ENCODE measurements around the gene LRRC47.
A peak's percentile ranks its signal among the peaks of the same experiment; 100 is the strongest.

LRRC47 gene

DNA sequence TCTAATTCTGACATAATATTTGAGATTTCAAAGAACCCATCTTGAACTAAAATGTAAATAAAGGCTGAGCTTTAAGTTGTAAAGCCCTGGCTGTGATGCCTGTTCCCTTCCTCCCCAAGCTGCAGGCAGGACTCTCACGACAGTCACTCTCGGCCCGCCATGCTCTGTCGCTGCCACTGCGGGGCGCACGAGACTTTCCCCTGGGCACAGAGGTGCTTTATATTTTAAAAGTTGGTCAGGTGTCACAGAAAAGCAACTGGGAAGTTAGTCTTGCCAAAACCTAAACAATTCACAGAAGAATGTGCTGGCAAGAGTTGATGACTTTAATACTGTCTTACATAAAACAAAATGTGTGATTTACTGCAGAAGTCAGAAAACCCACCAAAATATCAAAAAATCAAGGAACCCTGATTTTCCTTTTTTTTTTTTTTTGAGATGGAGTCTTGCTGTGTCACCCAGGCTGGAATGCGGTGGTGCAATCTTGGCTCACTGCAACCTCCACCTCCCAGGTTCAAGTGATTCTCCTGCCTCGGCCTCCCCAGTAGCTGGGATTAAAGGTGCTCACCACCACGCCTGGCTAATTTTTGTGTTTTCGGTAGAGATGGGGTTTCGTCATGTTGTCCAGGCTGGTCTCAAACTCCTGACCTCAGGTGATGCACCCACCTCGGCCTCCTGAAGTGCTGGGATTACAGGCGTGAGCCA, 10.7 kb downstream of the LRRC47 start:
- DNase-seq = no peak

DNA sequence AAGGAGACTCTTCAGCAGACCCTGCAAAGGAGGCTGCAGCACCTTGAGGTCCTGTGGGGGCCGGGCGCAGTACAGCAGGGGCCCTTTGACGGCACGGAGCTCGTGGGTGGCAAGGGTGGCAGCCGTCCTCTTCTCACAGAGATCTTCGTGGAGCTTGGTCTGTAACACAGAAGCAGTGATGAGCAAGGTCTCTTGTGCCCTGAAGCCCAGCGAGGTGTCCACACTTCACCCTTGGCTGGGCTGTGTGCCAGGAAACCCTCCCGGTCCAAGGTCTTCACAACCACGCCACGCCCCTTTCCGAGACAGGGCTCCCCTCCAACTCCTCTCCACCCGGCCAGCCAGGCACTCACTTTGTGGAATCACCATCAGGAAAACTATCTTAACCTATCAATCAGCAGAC, 11.3 kb downstream of the LRRC47 start:
- DNase-seq = no peak

DNA sequence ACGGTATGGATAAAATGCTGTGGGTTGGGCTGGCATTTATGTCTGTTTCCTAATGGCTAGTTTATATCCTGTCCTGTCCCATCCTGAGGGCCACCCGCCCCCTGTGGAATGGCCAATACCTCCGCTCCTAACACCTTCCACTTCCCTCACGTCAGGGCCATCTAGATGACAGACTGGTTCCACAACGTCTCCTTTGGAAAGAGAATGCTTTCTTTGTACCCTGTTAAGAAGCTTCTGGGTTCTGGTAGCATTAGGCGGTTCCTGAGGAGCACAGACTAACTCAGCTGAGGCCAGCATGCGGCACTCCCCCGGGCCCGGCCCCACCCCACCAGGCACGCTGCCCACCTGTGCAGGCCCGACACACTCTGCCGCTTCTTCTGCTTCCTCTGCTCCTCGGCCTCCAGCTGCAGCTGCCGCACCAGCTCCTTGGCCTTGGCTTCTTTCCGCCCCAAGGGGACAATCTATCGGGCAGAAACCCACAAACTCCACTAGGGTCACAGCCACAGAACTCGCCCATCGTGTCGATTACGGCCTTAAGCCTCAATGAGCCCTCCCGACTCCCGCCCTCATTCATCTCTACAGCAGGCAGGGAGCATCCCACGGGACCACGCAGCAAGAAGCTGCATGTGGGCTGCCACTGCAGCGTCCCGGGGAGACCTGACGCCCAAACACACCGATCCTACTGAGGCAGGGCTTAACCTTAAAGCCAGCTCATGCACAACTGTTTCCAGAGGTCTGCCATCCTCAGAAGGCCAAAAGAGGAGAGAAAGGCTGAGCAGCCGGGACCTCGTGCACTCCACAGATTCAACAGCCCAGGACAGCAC, 12.4 kb downstream of the LRRC47 start:
- DNase-seq = no peak

DNA sequence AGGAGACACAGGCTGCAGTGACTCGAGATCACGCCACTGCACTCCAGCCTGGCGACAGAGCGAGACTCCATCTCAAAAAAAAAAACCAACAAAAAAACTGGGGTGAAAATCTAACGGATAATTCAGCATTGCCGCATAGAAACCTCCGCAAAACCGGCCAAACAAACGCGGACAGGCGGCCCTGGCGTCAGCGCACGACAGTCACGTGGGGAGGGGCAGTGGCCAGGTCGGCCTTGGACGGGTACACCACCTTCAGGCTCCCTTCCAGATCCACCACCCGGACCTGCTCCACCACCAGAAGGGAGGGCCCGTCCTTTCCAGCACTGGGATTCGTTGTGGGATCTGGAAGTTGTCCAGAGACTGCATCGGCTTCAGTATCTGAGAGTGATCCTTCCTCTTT, 15.4 kb downstream of the LRRC47 start:
- no peak for DNase-seq

DNA sequence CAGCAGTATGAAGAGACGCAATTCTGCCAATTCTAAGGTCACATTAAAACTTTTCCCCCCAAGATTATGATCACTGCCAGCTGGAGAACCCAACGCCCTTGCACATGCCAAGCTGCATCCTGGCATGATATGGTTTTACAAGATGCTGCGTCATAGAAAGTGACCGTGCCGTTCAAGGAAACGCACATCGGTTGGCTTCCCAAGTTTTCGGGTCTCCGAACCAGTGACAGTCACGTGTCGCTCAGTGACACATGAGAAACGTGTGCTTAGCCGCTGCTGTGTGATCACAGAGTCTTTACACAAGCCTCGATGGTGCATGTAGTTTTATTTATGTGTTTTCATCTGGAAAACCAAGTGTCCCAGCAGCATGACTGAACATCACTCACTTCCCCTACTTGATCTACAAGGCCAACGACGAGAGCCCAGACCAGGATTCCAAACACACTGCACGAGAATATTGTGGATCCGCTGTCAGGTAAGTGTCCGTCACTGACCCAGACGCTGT, 16.3 kb downstream of the LRRC47 start:
- no peak for DNase-seq

DNA sequence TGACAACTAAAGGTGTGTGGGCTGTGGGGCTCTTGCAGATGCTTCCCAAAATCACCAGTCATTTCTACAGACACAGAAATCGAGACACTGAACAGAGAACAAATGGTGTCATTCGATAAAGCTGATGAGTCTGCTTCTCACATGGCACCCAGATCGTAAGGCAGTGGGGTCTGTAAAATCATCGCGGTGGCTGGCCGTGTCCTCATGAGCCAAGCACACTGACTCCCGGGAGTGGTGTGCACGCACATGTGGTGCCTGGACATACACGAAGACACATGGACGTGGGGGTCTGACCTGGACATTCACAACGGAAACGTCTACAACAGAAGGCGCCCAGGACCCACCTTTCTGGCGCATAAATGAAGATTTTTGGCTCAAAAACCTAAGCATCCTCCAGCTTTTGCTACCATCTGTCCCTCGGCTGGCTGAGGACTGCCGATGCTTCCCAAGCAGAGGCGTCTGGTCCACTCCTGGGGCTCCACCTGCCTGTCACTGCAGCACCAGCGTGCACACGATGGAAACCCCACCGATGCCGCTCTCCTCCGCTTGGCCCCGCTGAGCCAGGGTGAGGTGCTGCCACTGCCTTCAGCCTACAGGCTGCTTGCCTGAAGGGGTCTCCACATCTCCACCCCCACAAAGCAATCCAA, 16.9 kb downstream of the LRRC47 start:
- no peak for DNase-seq

DNA sequence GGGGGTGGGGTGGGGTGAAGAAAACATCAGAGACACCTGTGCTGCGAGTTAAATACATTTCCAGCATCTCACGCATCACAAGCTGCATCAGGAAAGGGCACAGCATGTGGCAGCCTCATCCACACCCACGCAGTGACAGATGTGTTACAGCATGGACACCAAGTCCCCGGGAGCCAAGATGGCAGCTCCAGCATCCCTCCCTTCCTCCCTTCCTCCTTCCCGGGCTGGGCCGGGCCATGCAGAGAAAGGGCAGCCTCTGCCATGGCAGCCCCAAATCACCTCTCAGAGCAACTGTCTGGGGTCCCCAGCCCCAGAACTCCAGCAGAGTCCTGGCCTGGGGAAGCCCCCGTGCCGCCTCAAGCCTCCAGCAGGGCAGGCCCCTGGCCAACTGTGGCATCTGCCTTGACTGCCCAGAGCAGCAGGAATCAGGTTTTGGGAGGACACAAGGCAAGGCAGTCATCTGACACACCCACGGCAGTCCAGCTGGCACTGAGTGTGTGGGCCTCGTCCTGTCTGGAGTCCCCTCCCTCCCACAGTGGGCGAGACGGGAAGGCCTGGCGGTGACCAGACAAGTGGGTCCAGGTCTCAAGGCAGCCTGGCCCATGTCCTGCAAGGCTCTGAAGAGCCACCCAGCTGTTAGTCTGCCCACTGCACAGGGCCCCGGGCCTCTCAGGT, 17.6 kb downstream of the LRRC47 start:
- no peak for DNase-seq

DNA sequence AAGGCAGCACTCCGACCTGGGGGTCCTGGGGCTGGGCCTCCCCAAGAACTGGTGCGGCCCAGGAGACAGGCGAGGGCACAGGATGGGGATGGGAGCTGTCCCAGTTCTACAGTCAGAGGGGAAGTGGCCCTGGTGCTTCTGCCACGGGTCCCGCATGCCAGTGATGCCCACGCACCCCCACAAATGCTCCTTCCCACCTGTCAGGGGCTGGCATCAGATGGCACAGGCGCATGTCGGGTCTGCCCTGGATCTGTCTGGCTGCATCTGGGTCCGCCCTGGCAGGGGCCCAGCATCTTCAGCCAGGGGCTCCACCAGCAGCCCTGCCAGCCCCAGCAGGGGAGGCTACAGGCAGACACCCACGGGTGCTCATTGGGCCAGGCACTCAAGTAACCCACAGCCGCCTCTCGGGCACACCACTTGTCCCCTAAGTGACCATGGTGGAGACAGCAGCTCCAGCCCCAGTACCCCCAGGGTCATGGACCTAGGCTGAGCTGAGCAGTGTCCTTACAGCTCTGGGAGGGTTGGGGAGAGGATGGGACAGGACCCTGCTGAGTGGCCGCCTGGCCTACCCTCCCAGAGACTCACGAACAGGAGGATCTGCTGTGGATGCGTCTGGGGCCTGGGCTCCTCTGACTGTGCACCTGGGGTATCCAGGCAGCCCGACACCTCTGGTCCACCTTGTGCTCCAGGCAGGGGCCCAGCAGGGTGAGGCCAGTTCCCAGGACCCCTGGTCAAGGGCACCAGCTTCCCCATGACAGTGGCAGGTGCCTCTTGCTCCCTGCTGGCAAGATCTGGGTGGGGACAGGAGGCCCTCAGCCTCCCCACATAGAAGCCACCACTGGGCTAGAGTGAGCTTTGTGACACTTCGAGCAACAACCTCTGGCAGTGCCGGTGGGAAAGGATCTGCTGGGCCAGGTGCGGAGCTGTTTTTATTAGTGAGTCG, 18.4 kb downstream of the LRRC47 start:
- DNase-seq = no peak

DNA sequence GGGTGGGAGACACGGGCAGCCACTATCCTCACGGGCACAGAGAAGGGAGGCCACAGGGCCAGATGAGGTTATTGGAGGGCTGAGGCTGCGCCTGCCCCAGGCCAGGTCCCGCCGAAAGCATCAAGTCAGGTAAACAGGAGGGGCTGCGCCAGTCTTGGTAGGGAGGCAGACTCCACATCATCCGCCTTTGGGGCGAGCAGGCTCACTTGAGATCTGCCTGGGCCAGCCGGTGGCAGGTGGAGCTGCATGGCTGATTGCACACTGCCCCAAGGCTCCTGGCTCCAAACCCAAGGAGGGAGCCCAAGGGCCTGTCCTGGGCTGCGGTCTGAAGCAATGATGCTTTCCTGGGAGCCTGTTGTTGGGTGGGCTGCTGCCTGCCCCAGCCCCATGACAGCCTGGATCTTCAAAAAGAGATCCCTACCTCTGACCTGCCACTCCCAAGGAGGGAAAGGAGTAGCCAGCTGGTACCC, 19.2 kb downstream of the LRRC47 start:
- no peak for DNase-seq

DNA sequence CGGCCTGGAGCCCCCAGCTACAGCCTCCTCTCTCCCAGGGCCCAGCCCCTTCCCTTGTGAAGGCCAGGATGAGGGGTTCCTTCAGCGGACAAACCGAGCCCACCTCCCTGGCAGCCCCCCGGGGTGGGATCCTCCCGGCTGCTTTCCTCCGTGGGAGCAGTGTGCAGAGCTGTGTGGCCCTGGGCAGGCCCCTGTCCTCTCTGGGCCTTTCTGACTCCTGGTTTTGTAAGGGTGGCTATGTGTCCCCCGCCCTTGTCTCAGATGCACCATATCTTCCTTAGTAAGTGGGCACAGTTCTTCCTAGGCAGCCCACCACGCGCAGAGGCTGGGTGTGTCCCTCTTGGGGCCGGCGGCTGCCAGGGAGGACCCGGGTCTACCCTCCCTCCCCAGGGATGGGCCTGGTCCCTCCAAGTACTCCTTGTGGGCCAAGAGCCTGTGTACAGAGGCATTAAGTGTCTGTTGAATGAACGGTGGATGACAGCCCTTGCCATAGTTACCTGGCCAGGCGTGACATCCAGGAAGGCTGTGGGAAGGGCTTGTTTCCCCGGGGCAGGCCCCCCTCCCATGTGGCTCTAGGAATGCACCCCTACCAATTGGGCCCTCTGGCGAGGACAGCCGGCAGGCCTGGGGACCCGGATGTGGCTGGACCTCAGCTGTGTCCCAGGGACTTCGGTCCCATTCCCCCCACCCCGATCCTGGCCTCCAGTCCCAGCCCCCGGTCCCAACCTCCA, 19.9 kb downstream of the LRRC47 start:
- no peak for DNase-seq

DNA sequence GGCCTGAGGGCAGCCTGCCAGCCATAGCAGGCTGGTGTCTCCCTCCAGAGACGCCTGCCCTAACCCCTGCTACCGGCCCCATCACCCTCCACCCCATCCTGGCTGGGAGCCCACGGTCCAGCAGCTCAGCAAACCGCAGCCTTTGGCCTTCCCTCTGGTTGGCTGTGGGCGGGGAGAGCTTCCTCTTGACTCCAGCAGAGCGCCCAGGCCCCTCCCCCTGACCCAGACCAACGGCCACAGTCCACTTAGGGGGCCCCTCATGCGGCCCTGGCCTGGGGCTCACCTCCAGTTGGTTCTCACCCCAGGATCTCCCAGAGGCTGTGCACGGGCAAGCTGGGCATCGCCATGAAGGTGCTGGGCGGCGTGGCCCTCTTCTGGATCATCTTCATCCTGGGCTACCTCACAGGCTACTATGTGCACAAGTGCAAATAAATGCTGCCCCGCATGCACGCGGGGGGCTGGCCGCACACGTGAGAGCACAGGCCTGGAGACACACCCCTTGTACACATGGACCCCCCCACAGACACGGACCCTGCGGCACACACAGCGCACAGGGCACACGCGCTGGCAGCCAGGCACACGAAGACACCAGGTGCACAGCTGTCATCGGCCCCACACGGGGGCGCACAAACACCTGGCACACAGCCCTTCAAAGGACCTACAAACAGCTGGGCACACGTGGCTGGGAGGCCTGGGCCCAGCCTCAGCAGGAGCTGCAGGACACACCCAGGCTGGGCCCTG, 20.6 kb downstream of the LRRC47 start:
- peak; percentile 73 for DNase-seq

DNA sequence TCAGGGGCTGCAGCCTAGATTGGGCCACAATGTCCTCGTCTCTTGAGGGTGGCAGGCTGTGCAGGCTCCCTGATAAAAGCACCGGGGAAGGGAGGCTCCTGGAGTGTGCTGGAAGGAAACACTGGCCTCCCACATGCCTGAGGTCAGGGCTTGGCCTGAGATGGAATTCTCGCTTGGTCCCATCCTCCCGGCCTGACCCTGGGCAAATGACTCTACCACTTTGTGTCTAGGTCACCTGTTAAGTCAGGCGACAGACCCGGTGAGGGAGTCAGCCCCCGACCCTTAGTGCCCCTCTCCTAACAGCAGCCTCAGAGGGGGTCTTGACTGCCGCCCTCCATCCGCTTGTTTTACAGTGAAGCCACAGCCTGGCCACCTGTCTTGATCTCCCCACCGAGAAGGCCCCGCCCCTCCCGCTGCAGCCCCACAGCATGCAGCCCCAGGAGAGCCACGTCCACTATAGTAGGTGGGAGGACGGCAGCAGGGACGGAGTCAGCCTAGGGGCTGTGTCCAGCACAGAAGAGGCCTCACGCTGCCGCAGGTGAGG, 21.3 kb downstream of the LRRC47 start:
- DNase-seq = no peak

DNA sequence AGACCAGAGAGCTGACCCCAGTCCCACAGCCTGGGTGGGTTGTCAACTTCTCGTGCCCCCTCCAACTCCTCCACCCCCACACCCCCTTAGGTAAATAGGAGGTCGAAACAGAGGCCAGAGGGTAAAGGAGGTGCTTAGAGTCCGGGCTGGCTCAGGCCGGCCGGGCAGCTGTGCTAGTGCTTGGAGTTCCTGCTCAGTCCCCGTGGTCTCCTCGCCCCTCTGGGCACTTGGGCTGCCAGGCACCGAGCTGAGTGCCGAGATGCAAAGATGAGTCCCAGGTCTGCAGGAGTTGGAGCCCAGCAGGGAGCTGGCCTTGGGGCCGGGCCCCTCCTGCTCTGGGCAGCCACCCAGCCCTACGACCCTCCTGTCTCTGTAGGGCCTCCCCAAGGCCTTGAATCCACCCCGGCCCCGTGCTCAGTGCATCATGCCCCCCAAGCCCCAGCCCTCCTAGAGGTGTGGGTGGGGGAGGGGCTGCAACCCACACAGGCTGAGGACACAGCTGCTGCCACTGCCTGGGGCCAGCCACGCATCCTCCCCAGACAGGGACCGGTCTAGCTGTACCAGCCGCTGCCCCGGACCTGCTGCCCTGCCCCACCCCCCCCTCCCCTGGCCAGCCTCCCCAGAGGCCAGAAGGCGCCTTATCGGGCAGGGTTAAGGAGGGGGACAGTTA, 21.9 kb downstream of the LRRC47 start:
- no peak for DNase-seq

DNA sequence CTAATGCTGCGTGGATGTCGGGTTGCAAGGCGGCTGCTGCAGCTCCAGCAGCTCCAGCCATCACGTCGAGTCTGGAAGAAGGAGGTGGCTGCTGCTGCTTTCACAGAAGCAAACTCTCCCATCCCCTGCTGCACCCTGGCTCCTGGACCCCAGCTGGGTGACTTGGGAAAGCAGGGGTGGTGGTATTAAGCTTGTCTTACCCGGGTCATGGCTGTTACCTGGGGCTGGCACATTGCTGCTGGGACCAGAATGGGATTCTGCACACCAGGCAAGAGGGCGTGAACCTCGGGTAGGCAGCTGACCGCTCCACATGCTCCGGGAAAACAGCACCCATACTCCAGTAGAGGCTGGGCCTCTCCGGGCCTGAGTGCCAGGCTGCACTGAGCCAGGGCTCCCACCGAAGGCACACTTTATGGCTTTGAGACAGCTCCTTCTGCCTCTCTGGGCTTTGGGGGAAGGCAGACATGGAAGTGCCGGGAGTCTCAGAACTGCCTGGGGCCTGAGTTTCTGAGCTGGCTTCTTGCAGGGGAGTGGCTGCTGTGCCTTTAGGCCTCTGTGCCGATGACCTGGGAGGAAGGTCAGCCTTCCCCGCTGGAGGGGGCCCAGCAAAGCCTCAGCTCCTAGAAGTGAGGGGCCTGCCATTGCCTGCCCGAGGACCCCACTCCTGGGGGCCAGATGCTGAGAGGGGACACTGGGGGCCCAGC, 22.6 kb downstream of the LRRC47 start:
- DNase-seq = no peak

DNA sequence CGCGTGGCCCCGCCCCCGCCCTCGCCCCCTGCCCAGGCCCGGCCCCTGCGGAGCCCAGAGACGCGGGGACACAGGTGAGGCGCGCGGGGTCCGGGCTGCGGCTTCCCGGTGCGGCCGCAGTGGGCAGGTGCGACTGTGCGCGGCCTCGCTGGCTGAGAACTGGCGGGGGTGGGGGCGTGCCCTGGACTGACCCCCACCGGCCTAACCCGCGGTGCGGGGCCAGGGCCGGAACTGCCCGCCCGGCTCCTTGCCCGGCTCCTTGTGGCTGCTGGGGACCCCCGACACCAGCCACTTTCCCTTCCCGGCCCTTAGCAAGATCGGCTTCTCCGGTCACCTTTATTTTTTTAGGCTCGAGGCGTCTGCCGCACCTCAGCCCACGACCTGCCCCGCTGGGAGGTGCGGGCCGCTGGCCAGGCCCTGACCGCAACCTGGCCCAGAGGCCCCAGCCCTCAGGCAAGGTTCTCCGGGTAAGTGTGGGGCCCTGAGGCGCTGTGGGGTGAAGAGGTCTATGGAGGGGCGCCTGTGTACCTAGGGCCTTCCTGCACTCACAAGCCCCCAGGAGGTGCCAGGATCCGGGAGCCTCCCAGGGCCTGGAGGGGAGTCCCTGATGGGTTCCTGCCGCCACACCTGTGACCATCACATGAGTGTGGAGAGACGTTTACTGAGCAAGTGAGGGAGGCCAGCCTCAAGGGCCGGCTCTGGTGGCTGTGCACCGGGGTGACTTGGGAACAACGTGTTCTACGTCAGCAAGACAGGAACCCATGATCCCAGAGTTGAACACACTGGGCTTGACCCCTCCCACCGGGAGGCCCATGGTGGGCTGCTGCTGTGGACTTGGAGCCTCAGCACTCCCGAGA, 23.4 kb downstream of the LRRC47 start, which contains the start of gene SMIM1:
SMIM1 (plus strand) TSS at position 35 of the 857 bp plus-strand sequence. CDS start 2,625 bp downstream, outside the sequence.
- DNase-seq = no peak

DNA sequence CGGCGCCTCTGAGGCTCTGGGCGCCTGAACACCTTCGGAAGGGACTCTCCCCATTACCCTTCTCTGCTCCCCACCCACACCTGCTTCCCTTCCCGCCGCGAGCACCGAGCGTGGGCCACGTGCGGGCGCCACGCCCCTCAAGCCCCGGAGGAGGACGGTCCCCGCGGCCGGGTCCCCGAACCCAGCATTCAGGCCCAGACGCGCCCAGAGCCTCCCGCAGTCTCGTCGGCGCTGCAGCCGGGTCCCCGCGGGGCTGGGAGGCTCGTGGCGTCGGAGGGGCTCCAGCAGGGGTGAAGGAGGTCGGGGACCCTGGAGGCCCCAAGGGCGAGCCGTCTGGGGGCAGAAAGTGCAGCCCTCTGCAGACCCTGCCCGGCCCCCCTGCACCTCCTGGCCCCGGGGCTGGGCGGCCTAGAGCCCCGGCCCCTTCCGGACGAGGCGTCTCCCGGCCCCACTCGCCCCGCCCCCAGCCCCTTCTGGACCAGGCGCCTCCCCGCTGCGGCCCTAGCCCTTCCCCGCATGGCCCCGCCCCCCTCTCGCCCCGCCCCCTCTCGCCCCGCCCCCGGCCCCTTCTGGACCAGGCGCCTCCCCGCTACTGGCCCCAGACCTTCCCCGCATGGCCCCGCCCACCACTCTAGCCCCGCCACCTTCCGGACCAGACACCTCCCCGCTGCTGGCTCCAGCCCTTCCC, 24.1 kb downstream of the LRRC47 start:
- DNase-seq = peak; percentile 90
